Renal cortex interstitium (tissue), 11 donors: ENCODE data around the gene CA5A. TPM values are rescaled to one million over a fixed set of nuclear protein-coding genes. Genes with fewer than 3 reads are reported as not detected.
A peak's percentile ranks its signal among the peaks of the same experiment; 100 is the strongest.
"Not testable (repeated sequence)": the region's sequence is repeated elsewhere in the genome, so short reads cannot be mapped to it uniquely, and the experiment has no call there.

Experiments used
- DNase-seq, 11 donors: peaks; one replicate each; pipeline ENCODE4 v3.0.0-alpha.2; 2013; ENCODE audit warnings: low read depth in 9 of 11, low spot score in 4 of 11; ENCODE audit errors: extremely low read depth in 1 of 11
- polyA plus RNA-seq, 3 donors: library from polyadenylated mRNA; unstranded; fragments of 120-200 nt; gene quantifications; one replicate each; pipeline ENCODE4 v1.2.1, GENCODE V29; 2013; ENCODE audit not compliant: insufficient read length in 3 of 3

CA5A gene
- polyA plus RNA-seq, 3 donors = 0.11 to 0.57 (median 0.31) TPM

- no peak for DNase-seq
Measured at GRCh38 chr16:87931504-87931903, 4.8 kb downstream of the CA5A start.

GRCh38 chr16:87930456-87930855, 5.9 kb downstream of the CA5A start:
- DNase-seq = no peak

- no peak for DNase-seq
Measured at GRCh38 chr16:87929986-87930385, 6.3 kb downstream of the CA5A start.

- DNase-seq = no peak
Measured at GRCh38 chr16:87927195-87927562, 9.2 kb downstream of the CA5A start.

GRCh38 chr16:87926246-87927194, 9.8 kb downstream of the CA5A start:
- no peak for DNase-seq

GRCh38 chr16:87924811-87925670, 11.3 kb downstream of the CA5A start:
- peak in 9 of 11 donors; percentile 54 to 85 (median 72) for DNase-seq

- DNase-seq = peak in 5 of 11 donors; percentile 33 to 61 (median 46)
Measured at GRCh38 chr16:87924041-87924810, 12.1 kb downstream of the CA5A start.

- DNase-seq = no peak
Measured at GRCh38 chr16:87922250-87922871, 14.0 kb downstream of the CA5A start.

- no peak for DNase-seq
Measured at GRCh38 chr16:87921236-87921773, 15.0 kb downstream of the CA5A start.

- no peak for DNase-seq
Measured at GRCh38 chr16:87919681-87919994, 16.7 kb downstream of the CA5A start.

- no peak for DNase-seq
Measured at GRCh38 chr16:87918866-87919680, 17.3 kb downstream of the CA5A start.

- DNase-seq = no peak
Measured at GRCh38 chr16:87918338-87918737, 18.0 kb downstream of the CA5A start.

GRCh38 chr16:87917503-87917902, 18.8 kb downstream of the CA5A start:
- no peak for DNase-seq

GRCh38 chr16:87914812-87915211, 21.5 kb downstream of the CA5A start:
- DNase-seq = no peak

GRCh38 chr16:87914021-87914725, 22.2 kb downstream of the CA5A start:
- not testable (repeated sequence) for DNase-seq

GRCh38 chr16:87912691-87913090, 23.6 kb downstream of the CA5A start:
- DNase-seq = not testable (repeated sequence)

GRCh38 chr16:87911106-87911763, 25.1 kb downstream of the CA5A start:
- DNase-seq = not testable (repeated sequence)
